ENCODE results near the gene RAD51B.

Gene RAD51B

GRCh38 chr14:68402525-68403101 lies 583.0 kb downstream of the RAD51B start:
- Histone ChIP-seq H3K4me3 (0 out of 2 replicates have a peak overlapping the region, but pooled peaks have one; percentile 8), H3K4me2 (peak overlapping the region; percentile 82)

GRCh38 chr14:68403191-68404145 lies 583.9 kb downstream of the RAD51B start:
- Histone ChIP-seq H3K4me2 (peak overlapping the region; percentile 82), H3K9me3 (no peaks in the 10 kb centered on the region), H3K4me3 (0 out of 2 replicates have a peak overlapping the region, but pooled peaks have one; percentile 8), H3K36me3 (no peaks in the 10 kb centered on the region), H4K20me1 (no peaks in the 10 kb centered on the region), H3K4me1 (peaks cover 94% of the 10 kb centered on the region), H3K27ac (peak overlapping the region; percentile 96), H3K9ac (peak overlapping the region; percentile 77), H3K27me3 (no peaks in the 10 kb centered on the region)
- no peak for TF ChIP-seq Cebpa-rat (IDR thresholded peaks at IDR 0.05)

More at GRCh38 chr14:68402525-68403101, 583.0 kb downstream of the RAD51B start:
- Histone ChIP-seq H3K27me3 (no peaks in the 10 kb centered on the region), H3K9ac (peak overlapping the region; percentile 77), H3K27ac (peak overlapping the region; percentile 96), H3K4me1 (peaks cover 94% of the 10 kb centered on the region), H3K9me3 (no peaks in the 10 kb centered on the region), H4K20me1 (no peaks in the 10 kb centered on the region), H3K36me3 (no peaks in the 10 kb centered on the region)
- TF ChIP-seq Cebpa-rat (IDR thresholded peaks at IDR 0.05) = no peak

GRCh38 chr14:68404146-68404527 lies 584.6 kb downstream of the RAD51B start:
- no peak for TF ChIP-seq Cebpa-rat (IDR thresholded peaks at IDR 0.05)
- peak overlapping the region; percentile 77 for H3K9ac ChIP-seq
- no peaks in the 10 kb centered on the region for H4K20me1 ChIP-seq
- H3K4me1 ChIP-seq = peaks cover 94% of the 10 kb centered on the region
- no peak overlapping the region for H3K4me3 ChIP-seq
- no peaks in the 10 kb centered on the region for H3K27me3 ChIP-seq
- H3K4me2 ChIP-seq = peak overlapping the region; percentile 82
- no peaks in the 10 kb centered on the region for H3K36me3 ChIP-seq
- no peaks in the 10 kb centered on the region for H3K9me3 ChIP-seq
- peak overlapping the region; percentile 96 for H3K27ac ChIP-seq

DNA sequence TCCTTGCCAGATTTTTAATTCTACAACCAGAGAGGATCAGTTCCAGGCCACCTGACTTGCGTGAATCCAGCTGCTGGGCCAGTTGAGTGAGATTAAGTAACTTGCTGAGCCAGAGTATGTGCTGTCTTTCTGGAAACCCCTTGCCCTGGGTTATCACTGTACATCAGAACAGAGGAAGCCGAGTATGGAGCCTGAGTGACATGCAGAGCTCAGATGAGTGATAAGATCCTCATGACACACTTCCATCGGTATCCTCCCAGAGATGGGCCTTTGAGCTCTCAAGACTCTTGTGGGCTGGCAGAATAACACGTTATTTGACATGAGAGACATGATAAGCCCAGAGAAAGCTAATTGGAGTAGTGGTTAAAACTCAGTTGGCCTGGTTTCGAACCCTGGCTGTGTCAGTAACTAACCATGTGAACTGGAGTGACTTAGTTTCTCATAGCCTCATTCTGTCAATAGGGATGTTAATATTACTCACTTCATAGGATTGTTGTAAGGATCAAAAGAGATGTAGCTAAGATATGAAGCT lies 585.1 kb downstream of the RAD51B start:
- H3K9ac ChIP-seq = peak overlapping the region; percentile 77
- peak overlapping the region; percentile 82 for H3K4me2 ChIP-seq

DNA sequence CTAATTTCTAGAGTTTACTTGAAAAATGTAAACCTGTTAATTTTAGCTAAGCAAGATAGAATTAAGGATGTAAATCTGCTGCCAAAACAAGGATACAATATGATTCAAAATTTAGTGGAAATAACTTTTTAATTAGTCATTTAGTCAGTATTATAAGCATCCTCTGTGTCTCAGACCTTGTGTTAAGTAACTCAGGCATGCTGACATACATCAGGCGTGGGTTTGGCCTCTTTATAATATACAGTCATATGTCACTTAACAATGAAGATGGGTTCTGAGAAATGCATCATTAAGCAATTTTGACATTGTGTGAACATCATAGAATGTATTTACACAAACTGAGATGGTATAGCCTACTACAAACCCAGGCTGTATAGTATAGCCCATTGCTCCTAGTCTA lies 586.4 kb downstream of the RAD51B start:
- no peak overlapping the region for H3K9ac ChIP-seq
- H4K20me1 ChIP-seq = no peaks in the 10 kb centered on the region
- H3K36me3 ChIP-seq = no peaks in the 10 kb centered on the region
- no peak for TF ChIP-seq Cebpa-rat (IDR thresholded peaks at IDR 0.05)
- peaks cover 5% of the 10 kb centered on the region; the same call in 1 of the 2 replicates for H3K9me3 ChIP-seq
- peaks cover 90% of the 10 kb centered on the region for H3K4me1 ChIP-seq
- no peaks in the 10 kb centered on the region for H3K27me3 ChIP-seq
- H3K27ac ChIP-seq = peak overlapping the region; percentile 96
- H3K4me3 ChIP-seq = no peak overlapping the region
- peak overlapping the region; percentile 82 for H3K4me2 ChIP-seq

More for the DNA sequence above, 585.1 kb downstream of the RAD51B start:
- Histone ChIP-seq H3K36me3 (no peaks in the 10 kb centered on the region), H3K27ac (peak overlapping the region; percentile 96), H4K20me1 (no peaks in the 10 kb centered on the region), H3K27me3 (no peaks in the 10 kb centered on the region), H3K9me3 (no peaks in the 10 kb centered on the region), H3K4me3 (no peak overlapping the region), H3K4me1 (peaks cover 94% of the 10 kb centered on the region)
- TF ChIP-seq Cebpa-rat (IDR thresholded peaks at IDR 0.05) = no peak

GRCh38 chr14:68407285-68407684 lies 587.7 kb downstream of the RAD51B start:
- H3K27ac ChIP-seq = no peak overlapping the region
- H3K36me3 ChIP-seq = no peaks in the 10 kb centered on the region
- peaks cover 5% of the 10 kb centered on the region; the same call in 1 of the 2 replicates for H3K9me3 ChIP-seq
- no peaks in the 10 kb centered on the region for H3K27me3 ChIP-seq
- no peak overlapping the region for H3K9ac ChIP-seq
- TF ChIP-seq Cebpa-rat (IDR thresholded peaks at IDR 0.05) = no peak
- H4K20me1 ChIP-seq = no peaks in the 10 kb centered on the region
- 0 out of 2 replicates have a peak overlapping the region, but pooled peaks have one; percentile 60 for H3K4me2 ChIP-seq
- H3K4me3 ChIP-seq = no peak overlapping the region
- peaks cover 77% of the 10 kb centered on the region for H3K4me1 ChIP-seq

DNA sequence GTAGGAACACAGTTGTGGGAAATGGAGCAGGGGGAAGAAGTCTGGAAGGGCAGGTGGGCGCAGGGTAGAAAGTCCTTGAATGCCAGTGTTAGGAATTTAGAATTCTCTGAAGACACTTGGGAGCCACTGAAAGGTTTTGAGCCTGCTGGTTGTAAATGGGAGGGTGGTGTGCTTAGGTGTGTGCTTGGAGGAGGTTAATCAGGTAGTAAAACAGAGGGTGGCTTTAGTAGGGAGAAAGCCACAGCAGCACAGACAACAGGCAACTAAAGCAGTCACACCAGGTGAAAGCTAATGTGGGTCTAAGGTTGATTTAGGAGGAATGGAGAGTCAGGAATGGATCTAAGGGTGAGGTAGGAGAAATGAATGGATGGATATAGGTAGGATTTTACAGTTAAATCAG lies 588.2 kb downstream of the RAD51B start:
- peak overlapping the region; percentile 60 for H3K4me2 ChIP-seq
- H4K20me1 ChIP-seq = no peaks in the 10 kb centered on the region
- no peaks in the 10 kb centered on the region for H3K36me3 ChIP-seq
- peaks cover 71% of the 10 kb centered on the region for H3K4me1 ChIP-seq
- H3K27me3 ChIP-seq = no peaks in the 10 kb centered on the region
- TF ChIP-seq Cebpa-rat (IDR thresholded peaks at IDR 0.05) = no peak
- H3K27ac ChIP-seq = peak overlapping the region; percentile 63
- H3K4me3 ChIP-seq = no peak overlapping the region
- no peak overlapping the region; the same call in 1 of the 2 replicates for H3K9ac ChIP-seq
- H3K9me3 ChIP-seq = peaks cover 5% of the 10 kb centered on the region; the same call in 1 of the 2 replicates

- Histone ChIP-seq H3K36me3 (no peaks in the 10 kb centered on the region), H3K4me3 (no peak overlapping the region), H3K9me3 (peaks cover 5% of the 10 kb centered on the region; the same call in 1 of the 2 replicates), H3K27ac (peak overlapping the region; percentile 63; the same call in 1 of the 2 replicates), H3K4me2 (peak overlapping the region; percentile 60), H3K4me1 (peaks cover 69% of the 10 kb centered on the region), H3K27me3 (no peaks in the 10 kb centered on the region), H4K20me1 (no peaks in the 10 kb centered on the region), H3K9ac (no peak overlapping the region)
- no peak for TF ChIP-seq Cebpa-rat (IDR thresholded peaks at IDR 0.05)
Observed at GRCh38 chr14:68408680-68409079, 589.1 kb downstream of the RAD51B start.

- Histone ChIP-seq H4K20me1 (no peaks in the 10 kb centered on the region), H3K9me3 (peaks cover 5% of the 10 kb centered on the region; the same call in 1 of the 2 replicates), H3K9ac (peak overlapping the region; percentile 31; the same call in 1 of the 2 replicates), H3K36me3 (no peaks in the 10 kb centered on the region), H3K4me2 (peak overlapping the region; percentile 60), H3K27me3 (no peaks in the 10 kb centered on the region), H3K4me3 (no peak overlapping the region), H3K4me1 (peaks cover 62% of the 10 kb centered on the region), H3K27ac (peak overlapping the region; percentile 63)
- TF ChIP-seq Cebpa-rat (IDR thresholded peaks at IDR 0.05) = no peak
Observed at GRCh38 chr14:68409387-68409786, 589.8 kb downstream of the RAD51B start.
